HCT116 (cell line): ENCODE measurements around the gene HOXB3.

Source experiments
- CTCF ChIP-seq, 3 experiments: fragments of 200-600 bp in 1 of 3; sonication (generic) in 1 of 3; IDR thresholded peaks in 2 of 3; conservative IDR thresholded peaks in 1 of 3; 2 replicates each; pipeline ENCODE4 v1.5.1; 2012 to 2017; ENCODE audit warnings: low read depth in 2 of 3, low read length in 2 of 3, antibody characterized with exemption in 1 of 3, borderline replicate concordance in 1 of 3, control low read depth in 1 of 3, mild to moderate bottlenecking in 1 of 3, mixed read lengths in 1 of 3, mixed run types in 1 of 3, moderate library complexity in 1 of 3; ENCODE audit not compliant: insufficient read depth in 1 of 3
- EZH2phosphoT487 ChIP-seq: fragments of 200-600 bp; IDR thresholded peaks from 2 replicates; pipeline ENCODE4 v1.6.1; 2018; ENCODE audit warnings: antibody characterized with exemption, borderline replicate concordance
- FOSL1 ChIP-seq: IDR thresholded peaks from 2 replicates; pipeline ENCODE4 v1.6.1; 2012; ENCODE audit warnings: low read depth
- MAX ChIP-seq: IDR thresholded peaks from 2 replicates; pipeline ENCODE4 v1.6.1; 2012
- POLR2A ChIP-seq: IDR thresholded peaks from 2 replicates; pipeline ENCODE4 v1.7.0; 2011; ENCODE audit warnings: borderline replicate concordance; ENCODE audit not compliant: insufficient read depth, insufficient read length; ENCODE audit errors: extremely low read depth
- RAD21 ChIP-seq: IDR thresholded peaks from 2 replicates; pipeline ENCODE4 v1.6.1; 2012; ENCODE audit warnings: low read depth, mild to moderate bottlenecking
- REST ChIP-seq: IDR thresholded peaks from 2 replicates; pipeline ENCODE4 v1.6.1; 2012; ENCODE audit warnings: low read depth
- YY1 ChIP-seq: IDR thresholded peaks from 2 replicates; pipeline ENCODE4 v1.6.1; 2011; ENCODE audit warnings: low read length, low read depth, moderate library complexity, mild to moderate bottlenecking; ENCODE audit not compliant: insufficient replicate concordance; ENCODE audit errors: extremely low read depth
- ZNF274 ChIP-seq: fragments of 200-500 bp; sonication (Bioruptor generic); IDR thresholded peaks from 2 replicates; pipeline ENCODE4 v1.6.1; 2014; ENCODE audit warnings: mild to moderate bottlenecking, low read depth, low read length, inconsistent platforms

GRCh38 chr17:48637323-48638260 lies 47.6 kb upstream of the HOXB3 start:
- TF ChIP-seq EZH2phosphoT487 (no peak), FOSL1 (no peak), POLR2A (no peak), CTCF (IDR thresholded peaks at IDR 0.05 in 2 of 3, conservative IDR thresholded peaks at IDR 0.05 in 1 of 3; ENCODE audit: borderline replicate concordance in 1 of 3, insufficient read depth in 1 of 3, low read depth in 2 of 3, low read length in 2 of 3) (no peak), ZNF274 (no peak), REST (no peak), MAX (no peak), RAD21 (no peak), YY1 (no peak)
